Skeletal muscle tissue (tissue), 5 donors: ENCODE data around the gene TP53TG3C. TPM values are rescaled to one million over a fixed set of nuclear protein-coding genes. Genes with fewer than 3 reads are reported as not detected.
"Not testable (repeated sequence)": the region's sequence is repeated elsewhere in the genome, so short reads cannot be mapped to it uniquely, and the experiment has no call there.

Source experiments
- H3K27ac ChIP-seq: one replicate; pipeline ENCODE4 v1.7.0; 2013; ENCODE audit warnings: mild to moderate bottlenecking, low read depth, low read length, inconsistent platforms
- H3K27me3 ChIP-seq, 3 donors: one replicate each; pipeline ENCODE4 v1.7.0; 2013; ENCODE audit warnings: low read length in 3 of 3; ENCODE audit not compliant: control insufficient read depth in 3 of 3, insufficient read depth in 3 of 3
- H3K36me3 ChIP-seq, 3 donors: one replicate each; pipeline ENCODE4 v1.7.0; 2013; ENCODE audit warnings: low read length in 3 of 3; ENCODE audit not compliant: control insufficient read depth in 3 of 3, insufficient read depth in 3 of 3
- H3K4me1 ChIP-seq, 3 donors: one replicate each; pipeline ENCODE4 v1.7.0; 2013; ENCODE audit warnings: low read length in 3 of 3, mild to moderate bottlenecking in 3 of 3; ENCODE audit not compliant: control insufficient read depth in 3 of 3, insufficient read depth in 3 of 3
- H3K4me3 ChIP-seq, 3 donors: one replicate each; pipeline ENCODE4 v1.7.0; 2013; ENCODE audit warnings: low read length in 3 of 3
- H3K9ac ChIP-seq, 3 donors: one replicate each; pipeline ENCODE4 v1.7.0; 2013; ENCODE audit warnings: low read length in 3 of 3, mild to moderate bottlenecking in 3 of 3, moderate library complexity in 2 of 3, low read depth in 1 of 3
- H3K9me3 ChIP-seq, 3 donors: one replicate each; pipeline ENCODE4 v1.7.0; 2013; ENCODE audit warnings: low read length in 3 of 3; ENCODE audit not compliant: control insufficient read depth in 3 of 3
- small RNA-seq: library from RNA; depleted of rRNA; stranded (forward); fragments of <200 nt; gene quantifications from one replicate; pipeline ENCODE3, GENCODE V24; 2014
- total RNA-seq: library from RNA; depleted of rRNA; stranded (reverse); fragments of >200 nt; gene quantifications from one replicate; pipeline ENCODE4 v1.2.3, GENCODE V29; 2014
- donor health status: Osteomylitis.

The TP53TG3C gene, protein sequence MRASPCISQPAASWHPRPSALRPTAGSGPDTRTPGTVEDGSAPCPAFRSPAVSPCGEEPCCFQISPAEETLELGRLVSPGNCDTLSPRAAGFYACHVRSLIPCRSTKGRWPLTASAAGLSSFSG
- not detected for total RNA-seq

- H3K27ac ChIP-seq, H3K9ac ChIP-seq, H3K36me3 ChIP-seq, H3K4me3 ChIP-seq, H3K9me3 ChIP-seq, H3K27me3 ChIP-seq, H3K4me1 ChIP-seq: not testable (repeated sequence)
Measured at GRCh38 chr16:33193926-33194325, at the start of gene TP53TG3C. TSS of gene TP53TG3C (plus strand) at chr16:33194226. CDS start at chr16:33194294, 68 bp downstream.

Small RNA genes lying within 50 kb of the gene (small RNA-seq; reads per million reads assigned to genes)
- not detected for gene AC138869.1

Other genes starting within 250 kb of the TP53TG3C start
- gene TP53TG3E, start 110.1 kb downstream of the TP53TG3C start, total RNA-seq: not detected
- not detected for gene TP53TG3B, start 166.6 kb downstream of the TP53TG3C start, total RNA-seq